ENCODE measurements around the gene CCDC9B. TPM values are rescaled to one million over a fixed set of nuclear protein-coding genes. Genes with fewer than 3 reads are reported as not detected.
A peak's percentile ranks its signal among the peaks of the same experiment; 100 is the strongest.

CCDC9B gene
- total and polyA plus RNA-seq, 2 donors (not counting 1 experiment from before 2014, with no cell fraction given): 2.0 to 38.0 TPM

DNA sequence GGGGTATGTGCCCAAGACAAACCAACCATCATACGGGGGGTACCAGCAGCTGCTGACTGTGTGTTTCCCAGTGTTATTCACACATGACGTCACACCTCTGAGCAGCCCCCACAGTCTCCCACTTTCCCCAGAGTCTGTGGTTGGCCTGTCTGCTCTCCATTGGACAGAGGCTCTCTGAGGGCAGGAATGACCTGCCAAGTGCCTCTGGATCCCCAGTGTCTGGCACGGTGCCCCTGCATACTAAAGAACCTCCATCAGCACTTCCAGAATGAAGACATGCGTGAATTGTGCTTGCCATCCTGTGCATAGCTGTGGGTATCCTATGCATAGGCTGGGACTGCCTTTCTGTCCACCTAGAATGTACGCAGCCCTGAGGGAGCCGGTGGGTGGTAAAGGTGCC lies 3.5 kb upstream of the CCDC9B start:
- Histone ChIP-seq H2AFZ (ENCODE audit: low read length) (no peak overlapping the region), H3K27ac (ENCODE audit: insufficient read depth, low read length) (peak overlapping the region; percentile 65)

DNA sequence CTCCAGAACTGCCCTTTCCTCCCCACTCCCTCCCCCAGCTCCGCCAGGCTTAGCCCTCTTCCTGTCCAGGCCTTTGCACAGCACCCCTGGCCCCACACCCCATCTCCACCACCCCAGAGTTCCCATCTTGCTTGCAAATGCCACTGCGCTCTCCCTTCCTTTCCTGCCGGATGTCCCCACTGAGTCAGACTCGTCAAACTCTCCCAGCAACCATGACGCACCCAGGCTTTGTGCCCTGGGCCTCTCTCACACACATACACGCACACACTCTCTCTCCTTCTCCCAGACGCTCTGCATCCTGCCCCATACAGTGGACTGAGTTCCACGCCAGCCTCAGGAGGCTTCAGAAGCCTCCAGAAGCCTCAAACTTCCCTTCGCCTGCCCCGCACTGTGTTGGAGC lies 2.8 kb upstream of the CCDC9B start:
- no peaks in the 10 kb centered on the region for H3K36me3 ChIP-seq (ENCODE audit: control insufficient read depth, insufficient read depth, low read length)
- peak; percentile 87 to 97 for DNase-seq (ENCODE audit: low read depth in 2 of 2)
- no peak overlapping the region for H2AFZ ChIP-seq (ENCODE audit: low read length)
- H3K4me3 ChIP-seq (replicated peaks in 1 of 4; ENCODE audit: control extremely low read depth in 1 of 4, insufficient read depth in 1 of 4, low read depth in 3 of 4, low read length in 4 of 4): no peak overlapping the region
- H4K20me1 ChIP-seq (ENCODE audit: control insufficient read depth, extremely low read depth, insufficient read depth, low read length): no peaks in the 10 kb centered on the region
- H3K27ac ChIP-seq (ENCODE audit: insufficient read depth, low read length): peak overlapping the region; percentile 65
- peak overlapping the region; percentile 34 for H3K9ac ChIP-seq (ENCODE audit: insufficient read depth, low read length)
- TF ChIP-seq, protein P1, sequence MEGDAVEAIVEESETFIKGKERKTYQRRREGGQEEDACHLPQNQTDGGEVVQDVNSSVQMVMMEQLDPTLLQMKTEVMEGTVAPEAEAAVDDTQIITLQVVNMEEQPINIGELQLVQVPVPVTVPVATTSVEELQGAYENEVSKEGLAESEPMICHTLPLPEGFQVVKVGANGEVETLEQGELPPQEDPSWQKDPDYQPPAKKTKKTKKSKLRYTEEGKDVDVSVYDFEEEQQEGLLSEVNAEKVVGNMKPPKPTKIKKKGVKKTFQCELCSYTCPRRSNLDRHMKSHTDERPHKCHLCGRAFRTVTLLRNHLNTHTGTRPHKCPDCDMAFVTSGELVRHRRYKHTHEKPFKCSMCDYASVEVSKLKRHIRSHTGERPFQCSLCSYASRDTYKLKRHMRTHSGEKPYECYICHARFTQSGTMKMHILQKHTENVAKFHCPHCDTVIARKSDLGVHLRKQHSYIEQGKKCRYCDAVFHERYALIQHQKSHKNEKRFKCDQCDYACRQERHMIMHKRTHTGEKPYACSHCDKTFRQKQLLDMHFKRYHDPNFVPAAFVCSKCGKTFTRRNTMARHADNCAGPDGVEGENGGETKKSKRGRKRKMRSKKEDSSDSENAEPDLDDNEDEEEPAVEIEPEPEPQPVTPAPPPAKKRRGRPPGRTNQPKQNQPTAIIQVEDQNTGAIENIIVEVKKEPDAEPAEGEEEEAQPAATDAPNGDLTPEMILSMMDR (conservative IDR thresholded peaks at IDR 0.05 in 1 of 2, IDR thresholded peaks at IDR 0.05 in 1 of 2; ENCODE audit: low read depth in 1 of 2, low read length in 2 of 2): no peak
- TF ChIP-seq EZH2 (IDR thresholded peaks at IDR 0.05; ENCODE audit: low read length, missing control alignments): no peak
- no peaks in the 10 kb centered on the region for H3K9me3 ChIP-seq (ENCODE audit: control insufficient read depth, insufficient read depth, low read depth, low read length)
- H3K79me2 ChIP-seq (ENCODE audit: control insufficient read depth, insufficient read depth, low read length): peaks cover 14% of the 10 kb centered on the region
- H3K4me2 ChIP-seq (ENCODE audit: extremely low read depth, insufficient read depth, low read length): no peak overlapping the region
- peaks cover 36% of the 10 kb centered on the region for H3K4me1 ChIP-seq (ENCODE audit: control insufficient read depth, extremely low read depth, insufficient read depth, low read length)
- no peaks in the 10 kb centered on the region for H3K27me3 ChIP-seq (ENCODE audit: control insufficient read depth, insufficient read depth, low read length)

More for the DNA sequence above, 3.5 kb upstream of the CCDC9B start:
- H3K4me3 ChIP-seq (replicated peaks in 1 of 4; ENCODE audit: control extremely low read depth in 1 of 4, insufficient read depth in 1 of 4, low read depth in 3 of 4, low read length in 4 of 4): no peak overlapping the region
- H3K4me1 ChIP-seq (ENCODE audit: control insufficient read depth, extremely low read depth, insufficient read depth, low read length): peaks cover 31% of the 10 kb centered on the region
- no peaks in the 10 kb centered on the region for H3K36me3 ChIP-seq (ENCODE audit: control insufficient read depth, insufficient read depth, low read length)
- H3K27me3 ChIP-seq (ENCODE audit: control insufficient read depth, insufficient read depth, low read length): no peaks in the 10 kb centered on the region
- H4K20me1 ChIP-seq (ENCODE audit: control insufficient read depth, extremely low read depth, insufficient read depth, low read length): no peaks in the 10 kb centered on the region
- H3K9ac ChIP-seq (ENCODE audit: insufficient read depth, low read length): no peak overlapping the region
- no peaks in the 10 kb centered on the region for H3K9me3 ChIP-seq (ENCODE audit: control insufficient read depth, insufficient read depth, low read depth, low read length)
- H3K4me2 ChIP-seq (ENCODE audit: extremely low read depth, insufficient read depth, low read length): no peak overlapping the region
- peaks cover 9% of the 10 kb centered on the region for H3K79me2 ChIP-seq (ENCODE audit: control insufficient read depth, insufficient read depth, low read length)
- peak in 1 of 2 donors; percentile 81 for DNase-seq (ENCODE audit: low read depth in 2 of 2)
- TF ChIP-seq EZH2 (IDR thresholded peaks at IDR 0.05; ENCODE audit: low read length, missing control alignments): no peak
- TF ChIP-seq, protein P1 (conservative IDR thresholded peaks at IDR 0.05 in 1 of 2, IDR thresholded peaks at IDR 0.05 in 1 of 2; ENCODE audit: low read depth in 1 of 2, low read length in 2 of 2): no peak

DNA sequence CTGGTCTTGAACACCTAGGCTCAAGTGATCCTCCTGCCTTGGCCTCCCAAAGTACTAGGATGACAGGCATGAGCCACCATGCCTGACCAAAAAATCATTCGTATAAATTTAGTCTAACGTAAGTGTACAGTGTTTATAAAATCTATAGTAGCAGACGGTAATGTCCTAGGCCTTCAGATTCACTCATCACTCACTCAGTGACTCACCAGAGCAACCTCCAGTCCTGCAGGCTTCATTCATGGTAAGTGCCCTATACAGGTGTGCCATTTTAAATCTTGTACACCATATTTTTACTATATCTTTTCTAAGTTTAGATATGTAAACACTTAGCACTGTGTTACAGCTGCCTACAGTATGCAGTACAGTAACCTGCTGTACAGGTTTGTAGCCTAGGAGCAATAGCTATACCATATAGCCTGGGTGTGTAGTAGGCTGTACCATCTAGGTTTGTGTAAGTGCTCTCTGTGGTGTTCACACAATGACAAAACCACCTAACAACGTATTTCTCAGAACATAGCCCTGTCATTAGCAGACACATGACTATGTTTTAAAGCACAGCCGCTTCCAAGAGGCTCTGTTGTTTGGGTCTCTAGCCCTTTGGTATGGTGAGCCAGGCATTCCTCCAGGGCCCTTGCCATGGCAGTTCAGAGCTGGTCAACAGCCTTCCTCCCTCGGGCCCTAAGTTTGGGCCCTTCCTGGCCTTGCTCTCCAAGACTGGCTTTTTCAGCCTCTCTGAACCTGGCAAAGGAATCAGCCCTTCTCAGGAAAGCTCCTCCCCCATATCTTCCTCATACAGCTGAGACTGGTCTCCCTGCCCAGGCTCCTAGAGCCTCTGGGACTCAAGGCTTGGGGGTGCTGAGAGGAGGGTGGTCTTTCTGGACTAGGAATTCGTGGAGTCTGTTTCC lies 1.9 kb upstream of the CCDC9B start:
- H4K20me1 ChIP-seq (ENCODE audit: control insufficient read depth, extremely low read depth, insufficient read depth, low read length): no peaks in the 10 kb centered on the region
- H2AFZ ChIP-seq (ENCODE audit: low read length): peak overlapping the region; percentile 15
- peak overlapping the region; percentile 20 for H3K9ac ChIP-seq (ENCODE audit: insufficient read depth, low read length)
- H3K4me3 ChIP-seq (replicated peaks in 1 of 4; ENCODE audit: control extremely low read depth in 1 of 4, insufficient read depth in 1 of 4, low read depth in 3 of 4, low read length in 4 of 4): no peak overlapping the region
- no peaks in the 10 kb centered on the region for H3K9me3 ChIP-seq (ENCODE audit: control insufficient read depth, insufficient read depth, low read depth, low read length)
- H3K79me2 ChIP-seq (ENCODE audit: control insufficient read depth, insufficient read depth, low read length): peaks cover 18% of the 10 kb centered on the region
- no peaks in the 10 kb centered on the region for H3K27me3 ChIP-seq (ENCODE audit: control insufficient read depth, insufficient read depth, low read length)
- H3K36me3 ChIP-seq (ENCODE audit: control insufficient read depth, insufficient read depth, low read length): no peaks in the 10 kb centered on the region
- peak overlapping the region; percentile 65 for H3K27ac ChIP-seq (ENCODE audit: insufficient read depth, low read length)
- no peak for TF ChIP-seq EZH2 (IDR thresholded peaks at IDR 0.05; ENCODE audit: low read length, missing control alignments)
- TF ChIP-seq, protein P1 (conservative IDR thresholded peaks at IDR 0.05 in 1 of 2, IDR thresholded peaks at IDR 0.05 in 1 of 2; ENCODE audit: low read depth in 1 of 2, low read length in 2 of 2): no peak
- peak in 1 of 2 donors; percentile 53 for DNase-seq (ENCODE audit: low read depth in 2 of 2)
- H3K4me1 ChIP-seq (ENCODE audit: control insufficient read depth, extremely low read depth, insufficient read depth, low read length): peaks cover 41% of the 10 kb centered on the region
- H3K4me2 ChIP-seq (ENCODE audit: extremely low read depth, insufficient read depth, low read length): no peak overlapping the region
